ENCODE data around the gene AIFM1. TPM values are rescaled to one million over a fixed set of nuclear protein-coding genes. Genes with fewer than 3 reads are reported as not detected.

Gene AIFM1
- total RNA-seq, 2 donors from 2014 or later = 85.2 to 89.0 TPM

DNA sequence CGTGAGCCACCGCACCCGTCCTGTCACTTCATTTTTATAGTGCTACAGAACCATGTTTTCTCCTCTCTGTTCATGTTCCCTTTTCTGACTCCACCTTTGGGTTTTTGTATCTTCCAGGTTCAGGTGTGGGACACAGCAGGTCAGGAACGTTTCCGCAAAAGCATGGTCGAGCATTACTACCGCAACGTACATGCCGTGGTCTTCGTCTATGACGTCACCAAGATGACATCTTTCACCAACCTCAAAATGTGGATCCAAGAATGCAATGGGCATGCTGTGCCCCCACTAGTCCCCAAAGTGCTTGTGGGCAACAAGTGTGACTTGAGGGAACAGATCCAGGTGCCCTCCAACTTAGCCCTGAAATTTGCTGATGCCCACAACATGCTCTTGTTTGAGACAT, 18.5 kb upstream of the AIFM1 start:
- DNase-seq = no peak
- H3K36me3 ChIP-seq = no peaks in the 10 kb centered on the region
- H3K27ac ChIP-seq = no peak overlapping the region
- H3K9me3 ChIP-seq = no peaks in the 10 kb centered on the region
- H3K4me1 ChIP-seq = no peaks in the 10 kb centered on the region
- TF ChIP-seq, protein P1, sequence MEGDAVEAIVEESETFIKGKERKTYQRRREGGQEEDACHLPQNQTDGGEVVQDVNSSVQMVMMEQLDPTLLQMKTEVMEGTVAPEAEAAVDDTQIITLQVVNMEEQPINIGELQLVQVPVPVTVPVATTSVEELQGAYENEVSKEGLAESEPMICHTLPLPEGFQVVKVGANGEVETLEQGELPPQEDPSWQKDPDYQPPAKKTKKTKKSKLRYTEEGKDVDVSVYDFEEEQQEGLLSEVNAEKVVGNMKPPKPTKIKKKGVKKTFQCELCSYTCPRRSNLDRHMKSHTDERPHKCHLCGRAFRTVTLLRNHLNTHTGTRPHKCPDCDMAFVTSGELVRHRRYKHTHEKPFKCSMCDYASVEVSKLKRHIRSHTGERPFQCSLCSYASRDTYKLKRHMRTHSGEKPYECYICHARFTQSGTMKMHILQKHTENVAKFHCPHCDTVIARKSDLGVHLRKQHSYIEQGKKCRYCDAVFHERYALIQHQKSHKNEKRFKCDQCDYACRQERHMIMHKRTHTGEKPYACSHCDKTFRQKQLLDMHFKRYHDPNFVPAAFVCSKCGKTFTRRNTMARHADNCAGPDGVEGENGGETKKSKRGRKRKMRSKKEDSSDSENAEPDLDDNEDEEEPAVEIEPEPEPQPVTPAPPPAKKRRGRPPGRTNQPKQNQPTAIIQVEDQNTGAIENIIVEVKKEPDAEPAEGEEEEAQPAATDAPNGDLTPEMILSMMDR (IDR thresholded peaks at IDR 0.05) = no peak
- no peak overlapping the region for H3K4me3 ChIP-seq
- intact Hi-C loops (cut with DNase I) = no loop called here
- H3K27me3 ChIP-seq = no peaks in the 10 kb centered on the region
- no peak overlapping the region for H3K9ac ChIP-seq (ENCODE audit: low read depth in 2 of 2, low read length in 2 of 2)

DNA sequence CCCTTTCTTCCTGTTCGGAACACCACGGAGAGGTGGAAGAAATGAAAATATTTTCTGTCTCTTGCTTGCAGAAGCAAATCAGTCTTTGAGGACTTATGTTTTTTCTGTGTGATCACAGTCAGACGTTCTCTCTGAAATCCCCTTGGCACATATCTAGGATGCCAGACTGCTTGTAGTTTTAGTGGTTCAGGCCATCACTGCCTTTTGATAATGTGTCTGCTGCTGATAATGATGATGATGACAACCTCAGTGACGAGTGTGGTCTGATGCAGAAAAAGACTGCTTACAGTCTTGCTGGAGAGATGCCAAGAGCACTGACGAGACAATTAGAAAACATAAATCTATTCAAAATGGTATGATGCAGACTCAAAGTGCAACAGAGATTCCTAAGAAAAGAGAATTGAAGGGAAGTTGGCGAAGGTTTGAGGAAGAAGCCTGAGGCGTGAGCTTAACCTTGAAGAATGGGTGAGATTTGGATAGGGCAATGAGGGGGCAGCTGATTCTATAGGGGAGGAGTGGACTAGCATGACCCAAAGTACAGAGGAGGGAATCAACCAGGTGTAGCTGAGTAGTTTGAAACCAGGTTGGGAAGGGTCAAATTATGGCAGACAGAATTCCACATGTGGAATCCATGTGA, 14.1 kb upstream of the AIFM1 start:
- no peaks in the 10 kb centered on the region for H3K4me1 ChIP-seq
- no peaks in the 10 kb centered on the region for H3K9me3 ChIP-seq
- no peak overlapping the region for H3K4me3 ChIP-seq
- H3K27ac ChIP-seq = no peak overlapping the region
- no peaks in the 10 kb centered on the region for H3K36me3 ChIP-seq
- H3K27me3 ChIP-seq = no peaks in the 10 kb centered on the region
- intact Hi-C loops (cut with DNase I) = no loop called here
- no peak for DNase-seq
- TF ChIP-seq, protein P1 (IDR thresholded peaks at IDR 0.05) = no peak
- H3K9ac ChIP-seq (ENCODE audit: low read depth in 2 of 2, low read length in 2 of 2) = no peak overlapping the region

DNA sequence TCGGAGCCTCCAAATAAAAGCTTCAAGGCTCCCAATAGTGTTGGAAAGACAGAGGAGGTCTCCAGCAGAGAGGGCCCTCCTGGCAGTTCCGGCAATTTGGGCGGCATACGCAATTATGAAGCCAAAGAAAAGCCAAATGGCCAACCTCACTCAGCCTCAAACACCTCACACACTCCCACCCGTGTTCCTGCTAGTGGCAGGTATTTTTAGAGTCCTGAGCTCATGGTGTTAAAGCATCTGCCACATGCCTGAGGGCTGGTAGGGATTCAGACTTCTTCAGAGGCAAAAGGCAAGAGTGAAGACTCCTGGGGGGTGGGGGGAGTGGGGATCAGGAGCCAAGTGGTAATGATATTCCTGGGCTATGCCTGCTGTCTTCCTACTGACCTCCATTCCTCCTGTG, 13.5 kb upstream of the AIFM1 start:
- Histone ChIP-seq H3K9ac (ENCODE audit: low read depth in 2 of 2, low read length in 2 of 2) (no peak overlapping the region), H3K27ac (no peak overlapping the region), H3K27me3 (no peaks in the 10 kb centered on the region), H3K36me3 (no peaks in the 10 kb centered on the region), H3K4me1 (no peaks in the 10 kb centered on the region), H3K9me3 (no peaks in the 10 kb centered on the region), H3K4me3 (no peak overlapping the region)
- intact Hi-C loops (cut with DNase I) = no loop called here
- no peak for DNase-seq
- TF ChIP-seq, protein P1 (IDR thresholded peaks at IDR 0.05) = no peak

DNA sequence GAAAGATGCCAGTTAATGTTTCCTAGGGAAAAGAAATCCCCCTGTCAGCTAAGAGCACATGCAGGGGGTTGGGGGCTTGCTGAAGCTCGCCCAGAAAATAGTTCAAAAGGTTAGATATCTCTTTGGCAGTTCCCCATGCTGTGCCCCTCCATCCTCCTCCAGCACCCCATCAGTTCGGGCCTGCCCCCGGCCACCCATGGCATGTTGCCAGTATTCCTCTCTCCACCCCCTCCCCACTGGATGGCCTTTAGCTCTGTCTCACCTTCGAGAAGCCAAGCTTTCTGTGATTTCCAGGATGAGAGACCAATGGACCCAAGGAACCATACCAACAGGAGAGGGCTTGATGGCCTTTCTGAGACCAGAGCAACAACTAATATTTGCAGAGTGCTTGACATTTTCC, 11.3 kb upstream of the AIFM1 start:
- H3K9me3 ChIP-seq = no peaks in the 10 kb centered on the region
- H3K36me3 ChIP-seq = no peaks in the 10 kb centered on the region
- intact Hi-C loops (cut with DNase I) = no loop called here
- no peak overlapping the region for H3K27ac ChIP-seq
- TF ChIP-seq, protein P1 (IDR thresholded peaks at IDR 0.05) = no peak
- no peaks in the 10 kb centered on the region for H3K27me3 ChIP-seq
- no peaks in the 10 kb centered on the region for H3K4me1 ChIP-seq
- H3K9ac ChIP-seq (ENCODE audit: low read depth in 2 of 2, low read length in 2 of 2) = no peak overlapping the region
- no peak for DNase-seq
- H3K4me3 ChIP-seq = no peak overlapping the region

DNA sequence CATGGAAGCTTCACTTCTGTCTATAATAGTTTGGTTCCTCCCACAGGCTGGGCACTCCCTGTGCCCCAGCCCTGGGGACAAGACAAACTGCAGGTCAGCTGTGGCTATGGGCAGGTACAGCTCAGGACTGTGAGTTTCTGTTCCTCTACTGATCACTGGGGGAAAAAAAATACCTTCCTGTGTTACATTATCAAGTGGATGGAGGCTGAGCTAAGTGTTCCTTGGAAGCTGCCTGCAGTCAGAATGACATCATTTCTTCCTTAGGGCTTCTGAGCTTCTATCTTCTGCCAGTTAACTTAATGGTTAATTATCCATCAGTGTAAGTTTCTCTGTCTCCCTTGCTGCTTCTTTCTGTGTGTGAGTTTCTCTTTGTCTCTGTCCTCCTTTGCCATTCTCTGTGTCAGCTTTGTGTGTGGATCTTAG, 10.7 kb upstream of the AIFM1 start:
- Histone ChIP-seq H3K27me3 (no peaks in the 10 kb centered on the region), H3K4me3 (no peak overlapping the region), H3K27ac (no peak overlapping the region), H3K9me3 (no peaks in the 10 kb centered on the region), H3K36me3 (no peaks in the 10 kb centered on the region), H3K9ac (ENCODE audit: low read depth in 2 of 2, low read length in 2 of 2) (no peak overlapping the region), H3K4me1 (no peaks in the 10 kb centered on the region)
- intact Hi-C loops (cut with DNase I) = no loop called here
- no peak for DNase-seq
- TF ChIP-seq, protein P1 (IDR thresholded peaks at IDR 0.05) = no peak

Data from colonic mucosa (tissue), 4 donors.